Type B pancreatic cell (in vitro differentiated cells): Measurements from ENCODE around the gene VOPP1. TPM values are rescaled to one million over a fixed set of nuclear protein-coding genes. Genes with fewer than 3 reads are reported as not detected.

Experiments
- DNase-seq: peaks from one replicate; pipeline ENCODE4 v3.0.0; 2021; ENCODE audit warnings: mixed read lengths; ENCODE audit not compliant: unreplicated experiment; ENCODE audit errors: extremely low spot score
- H3K27ac Mint-ChIP-seq: 2 replicates; pipeline ENCODE4 v1.8.0; 2021; ENCODE audit warnings: mild to moderate bottlenecking, mixed read lengths
- H3K27me3 Mint-ChIP-seq: 2 replicates; pipeline ENCODE4 v1.8.0; 2021; ENCODE audit warnings: mixed read lengths
- H3K36me3 Mint-ChIP-seq: 2 replicates; pipeline ENCODE4 v1.8.0; 2021; ENCODE audit warnings: mixed read lengths
- H3K4me1 Mint-ChIP-seq: one replicate; pipeline ENCODE4 v1.8.0; 2021; ENCODE audit warnings: mixed read lengths; ENCODE audit not compliant: unreplicated experiment
- H3K4me3 Mint-ChIP-seq: 2 replicates; pipeline ENCODE4 v1.8.0; 2021; ENCODE audit warnings: mild to moderate bottlenecking, mixed read lengths
- H3K9me3 Mint-ChIP-seq: 2 replicates; pipeline ENCODE4 v1.8.0; 2021; ENCODE audit warnings: mixed read lengths
- CTCF ChIP-seq: fragments of 200-600 bp; sonication (generic); conservative IDR thresholded peaks from 2 replicates; pipeline ENCODE4 v1.5.0; 2021; ENCODE audit warnings: antibody characterized with exemption, mild to moderate bottlenecking
- total RNA-seq: library from RNA; stranded (reverse); gene quantifications from 2 replicates; pipeline ENCODE4 v1.2.1, GENCODE V29; 2021; ENCODE audit warnings: low replicate concordance

Gene VOPP1
- total RNA-seq, 1 donor from 2014 or later: 38.9 TPM

GRCh38 chr7:55449205-55449991, 122.9 kb downstream of the VOPP1 start:
- H3K9me3 Mint-ChIP-seq: no peaks in the 10 kb centered on the region
- H3K27ac Mint-ChIP-seq: no peak overlapping the region
- TF ChIP-seq CTCF: no peak
- H3K36me3 Mint-ChIP-seq: no peaks in the 10 kb centered on the region
- no peak for DNase-seq
- H3K4me3 Mint-ChIP-seq: no peak overlapping the region
- H3K27me3 Mint-ChIP-seq: no peaks in the 10 kb centered on the region
- no peaks in the 10 kb centered on the region for H3K4me1 Mint-ChIP-seq

- no peaks in the 10 kb centered on the region for H3K27me3 Mint-ChIP-seq
- DNase-seq: no peak
- no peaks in the 10 kb centered on the region for H3K36me3 Mint-ChIP-seq
- H3K9me3 Mint-ChIP-seq: no peaks in the 10 kb centered on the region
- no peak for TF ChIP-seq CTCF
- no peak overlapping the region for H3K27ac Mint-ChIP-seq
- no peak overlapping the region for H3K4me3 Mint-ChIP-seq
- H3K4me1 Mint-ChIP-seq: no peaks in the 10 kb centered on the region
Measured at GRCh38 chr7:55448526-55448925, 123.8 kb downstream of the VOPP1 start.

GRCh38 chr7:55444786-55445185, 127.5 kb downstream of the VOPP1 start:
- Mint-ChIP-seq H3K9me3 (no peaks in the 10 kb centered on the region), H3K36me3 (no peaks in the 10 kb centered on the region), H3K4me1 (no peaks in the 10 kb centered on the region), H3K27me3 (no peaks in the 10 kb centered on the region), H3K4me3 (no peak overlapping the region), H3K27ac (no peak overlapping the region)
- no peak for TF ChIP-seq CTCF
- DNase-seq: no peak

GRCh38 chr7:55441774-55442522, 130.4 kb downstream of the VOPP1 start:
- no peak for TF ChIP-seq CTCF
- no peaks in the 10 kb centered on the region for H3K27me3 Mint-ChIP-seq
- DNase-seq: no peak
- H3K4me1 Mint-ChIP-seq: peaks cover 14% of the 10 kb centered on the region
- H3K27ac Mint-ChIP-seq: no peak overlapping the region
- no peaks in the 10 kb centered on the region for H3K9me3 Mint-ChIP-seq
- no peaks in the 10 kb centered on the region for H3K36me3 Mint-ChIP-seq
- no peak overlapping the region for H3K4me3 Mint-ChIP-seq

GRCh38 chr7:55441002-55441401, 131.3 kb downstream of the VOPP1 start:
- Mint-ChIP-seq H3K27ac (no peak overlapping the region), H3K4me3 (no peak overlapping the region), H3K4me1 (peaks cover 14% of the 10 kb centered on the region), H3K36me3 (no peaks in the 10 kb centered on the region), H3K27me3 (no peaks in the 10 kb centered on the region), H3K9me3 (no peaks in the 10 kb centered on the region)
- TF ChIP-seq CTCF: no peak
- DNase-seq: no peak
